GM19023 (cell line): ENCODE results near the gene CCDC71.

Experiments
- ATAC-seq: cut with Tn5 transposase; IDR thresholded peaks from one replicate; pipeline ENCODE4 v1.9.1; 2021; ENCODE audit warnings: mild to moderate bottlenecking, moderate library complexity; ENCODE audit not compliant: unreplicated experiment

CCDC71 gene

GRCh38 chr3:49170744-49171118 is 4.6 kb upstream of the CCDC71 start:
- no peak for ATAC-seq

- no peak for ATAC-seq
These were observed 823 bp upstream of the CCDC71 start for GRCh38 chr3:49166752-49167556.

DNA sequence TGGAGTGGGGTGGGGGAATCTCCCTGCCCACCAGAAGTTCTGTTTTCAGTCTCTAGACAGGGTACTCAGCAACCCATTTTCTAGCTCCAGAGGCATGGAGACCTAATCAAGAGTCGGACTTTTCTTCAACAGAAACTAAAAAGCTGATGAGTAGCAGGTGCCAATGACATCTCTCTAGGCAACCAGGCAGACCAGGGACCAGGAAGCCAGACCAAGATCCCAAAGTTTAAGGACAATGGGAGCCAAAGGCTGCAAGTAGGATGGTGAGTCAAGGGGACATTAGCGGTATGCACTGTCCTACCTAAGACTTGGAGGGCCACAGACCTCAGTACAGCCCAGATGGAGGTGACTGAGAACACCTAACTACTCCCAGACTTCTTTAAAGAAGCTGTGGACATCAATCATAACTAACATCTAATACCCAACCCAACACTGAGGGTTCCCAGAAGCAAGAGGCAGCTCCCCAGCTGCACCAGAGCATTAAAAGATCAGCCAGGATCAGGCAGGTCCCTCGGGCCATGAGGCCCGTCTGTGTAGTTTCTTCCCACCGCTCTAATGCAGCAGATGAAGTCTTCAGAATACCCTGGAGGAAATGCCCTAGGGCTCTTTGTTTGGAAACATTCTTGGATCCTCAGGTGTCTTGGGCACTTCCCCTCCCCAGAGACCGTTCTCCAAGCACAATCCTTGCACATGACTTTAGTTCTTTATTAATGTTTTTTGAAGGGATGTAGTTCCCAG is 979 bp downstream of the CCDC71 start:
- no peak for ATAC-seq

DNA sequence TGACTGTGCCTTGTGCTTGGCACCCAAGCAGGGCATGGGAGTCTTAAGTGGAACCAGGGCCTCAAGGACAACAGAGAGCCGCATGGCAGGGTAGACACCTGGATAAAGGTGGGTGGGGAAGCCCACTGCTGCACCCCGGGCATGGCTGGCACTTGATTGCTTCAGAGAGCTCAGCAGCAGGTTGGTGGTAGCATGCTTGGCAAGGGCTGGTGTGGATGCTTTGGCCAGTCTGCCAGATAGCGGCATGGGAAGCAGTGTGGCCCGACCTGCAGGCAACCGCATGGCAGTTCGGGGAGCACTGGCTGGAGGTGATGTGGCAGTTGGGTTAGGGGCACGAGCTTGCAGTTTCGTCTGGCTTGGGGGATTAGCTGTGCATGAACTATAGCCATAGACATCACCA is 2.5 kb downstream of the CCDC71 start:
- ATAC-seq = no peak

DNA sequence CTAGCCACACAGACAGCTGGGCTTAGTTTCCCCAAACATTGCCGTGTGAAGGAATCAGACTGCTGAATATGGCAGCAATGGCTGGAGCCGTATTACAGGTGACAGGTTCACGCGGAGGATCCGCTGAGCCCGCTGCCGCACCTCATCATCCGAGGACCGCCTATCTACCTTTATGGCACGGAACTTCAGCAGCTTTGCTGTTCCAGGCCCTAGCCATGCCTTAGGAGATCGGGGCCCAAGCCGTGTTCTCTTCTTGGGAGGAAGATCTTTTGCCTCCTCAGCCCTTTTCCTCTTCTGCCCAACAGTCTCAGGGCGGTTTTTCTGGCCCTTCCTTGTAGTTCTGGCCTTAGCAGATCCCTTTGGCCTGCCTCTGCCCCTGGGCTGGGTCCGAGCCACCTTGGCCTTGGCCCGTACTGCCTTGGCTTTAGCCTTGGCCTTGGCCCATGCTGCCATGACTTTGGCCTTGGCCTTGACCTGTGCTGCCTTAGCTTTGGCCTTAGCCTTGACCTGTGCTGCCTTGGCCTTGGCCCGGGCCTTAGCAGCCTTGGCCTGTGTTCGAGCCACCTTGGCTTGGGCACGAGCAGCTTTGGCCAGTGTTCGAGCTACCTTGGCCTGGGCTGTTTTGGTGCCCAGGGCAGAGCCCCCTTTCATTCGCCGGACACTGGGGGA is 3.2 kb downstream of the CCDC71 start:
- ATAC-seq = no peak

DNA sequence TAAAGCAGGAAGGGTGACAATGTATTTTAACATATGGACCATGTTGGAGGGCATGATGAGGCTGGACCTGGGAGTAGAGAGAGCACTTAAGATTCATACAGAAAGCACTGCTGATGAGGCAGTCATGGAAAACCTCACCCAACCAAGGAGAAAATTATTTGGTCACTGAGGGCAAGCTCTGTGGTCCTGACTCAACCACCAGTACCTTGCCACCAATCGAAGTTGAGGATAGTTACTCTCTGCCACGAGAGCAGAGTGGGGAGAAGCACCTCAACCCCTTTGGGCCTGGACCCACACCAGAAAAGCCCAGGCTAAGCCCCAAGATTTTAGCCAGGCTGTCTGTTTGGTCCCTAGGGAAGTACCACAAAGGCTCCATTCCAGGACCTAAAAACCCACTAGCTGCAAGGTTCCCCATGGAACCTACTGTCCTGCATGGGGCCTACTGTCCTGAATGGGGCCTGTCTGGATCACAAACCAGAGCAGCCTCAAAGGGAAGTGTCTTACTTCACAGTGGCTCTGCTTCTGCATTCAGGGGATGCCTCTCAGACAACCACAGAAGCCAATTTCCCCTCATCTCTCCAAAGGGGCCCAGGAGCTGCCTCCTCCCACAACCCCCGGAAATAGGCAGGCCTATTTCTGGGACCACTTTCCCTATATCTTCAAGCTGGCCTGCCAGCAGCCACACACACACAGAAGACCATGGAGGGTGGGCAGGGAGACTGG is 4.2 kb downstream of the CCDC71 start:
- ATAC-seq = no peak

DNA sequence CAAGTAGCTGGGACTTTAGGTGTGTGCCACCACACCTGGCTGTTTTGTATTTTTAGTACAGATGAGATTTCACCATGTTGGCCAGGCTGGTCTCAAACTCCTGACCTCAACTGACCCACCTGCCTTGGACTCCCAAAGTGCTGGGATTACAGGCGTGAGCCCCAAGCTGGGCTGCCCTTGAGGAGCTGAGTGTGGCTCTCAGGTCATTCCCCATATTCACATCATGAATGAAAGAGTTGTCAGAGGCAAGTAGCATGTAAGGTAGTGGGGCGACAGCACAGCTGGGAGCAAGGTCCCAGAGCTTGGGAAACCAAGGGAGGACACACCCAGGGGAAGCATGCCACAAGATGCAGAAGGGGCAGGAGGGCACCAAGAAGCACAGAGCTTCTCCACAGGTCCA is 4.9 kb downstream of the CCDC71 start:
- no peak for ATAC-seq

GRCh38 chr3:49158792-49159191 is 7.3 kb downstream of the CCDC71 start:
- ATAC-seq = no peak

DNA sequence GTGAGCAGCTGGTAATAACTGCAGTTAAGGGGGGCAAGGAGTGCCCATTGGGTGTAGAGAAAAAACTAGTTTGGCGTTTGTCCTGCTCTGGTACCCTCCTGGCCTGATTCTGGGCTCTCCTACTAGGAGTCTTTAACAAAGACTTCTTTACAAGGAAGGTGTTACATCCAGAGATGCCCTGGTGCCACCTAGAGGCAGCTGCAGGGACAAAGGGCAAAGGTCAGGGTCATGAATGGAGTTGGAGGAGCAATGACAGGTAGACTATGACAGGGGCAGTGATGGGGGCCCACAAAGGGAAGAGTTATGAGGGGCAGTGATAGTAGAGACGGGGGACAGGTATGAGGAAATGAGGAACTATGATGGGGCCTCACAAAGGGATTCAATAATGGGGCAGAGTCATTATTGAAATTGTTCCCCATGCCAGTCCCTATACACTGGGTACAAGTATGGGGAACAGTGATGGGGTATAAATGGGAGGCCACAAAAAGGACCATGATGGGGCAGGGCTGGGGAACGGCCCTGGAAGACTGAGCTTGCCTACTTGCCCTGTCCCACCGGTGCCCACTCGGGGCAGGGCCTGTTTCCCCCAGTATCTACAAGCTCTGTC is 7.9 kb downstream of the CCDC71 start:
- no peak for ATAC-seq

DNA sequence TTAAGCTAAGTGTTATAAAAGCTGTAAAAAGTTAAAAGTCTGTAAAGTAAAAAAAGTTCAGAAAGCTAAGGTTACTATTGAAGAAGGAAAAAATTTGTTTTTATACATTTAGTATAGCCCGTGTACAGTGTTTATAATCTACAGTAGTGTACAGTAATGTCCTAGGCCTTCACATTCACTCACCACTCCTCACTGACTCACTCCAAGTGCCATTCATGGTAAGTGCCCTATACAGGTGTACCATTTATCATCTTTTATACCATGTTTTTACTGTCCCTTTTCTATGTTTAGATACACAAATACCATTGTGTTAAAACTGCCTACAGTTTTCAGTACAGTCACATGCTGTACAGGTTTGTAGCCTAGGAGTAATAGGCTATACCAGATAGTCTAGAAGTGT is 8.8 kb downstream of the CCDC71 start:
- ATAC-seq = no peak

DNA sequence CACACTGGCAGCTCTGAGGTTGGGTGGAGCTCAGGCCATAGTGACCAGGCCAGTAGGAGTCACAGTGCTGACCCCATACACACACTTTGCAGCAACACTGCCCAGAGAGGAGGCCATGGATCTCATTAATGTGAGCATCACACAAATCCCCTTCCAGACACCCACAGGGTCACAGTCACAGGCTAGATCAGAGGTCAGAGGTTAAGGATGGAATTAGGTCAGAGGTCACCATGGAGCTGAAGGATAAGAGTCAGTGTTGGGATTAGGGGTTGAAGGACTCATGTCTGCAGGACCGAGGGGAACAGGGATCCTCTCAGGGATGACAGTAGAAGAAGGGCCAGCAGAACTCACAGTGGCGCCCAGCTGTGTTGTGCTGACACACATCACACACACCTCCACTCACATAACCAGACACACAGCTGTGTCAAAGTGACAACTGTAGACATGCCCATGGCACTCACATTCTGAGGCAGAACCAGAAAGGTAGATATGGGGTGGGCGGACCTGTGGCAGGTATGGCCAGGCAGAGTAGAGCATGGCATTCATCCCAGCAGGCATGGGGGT is 12.7 kb downstream of the CCDC71 start:
- ATAC-seq = no peak

DNA sequence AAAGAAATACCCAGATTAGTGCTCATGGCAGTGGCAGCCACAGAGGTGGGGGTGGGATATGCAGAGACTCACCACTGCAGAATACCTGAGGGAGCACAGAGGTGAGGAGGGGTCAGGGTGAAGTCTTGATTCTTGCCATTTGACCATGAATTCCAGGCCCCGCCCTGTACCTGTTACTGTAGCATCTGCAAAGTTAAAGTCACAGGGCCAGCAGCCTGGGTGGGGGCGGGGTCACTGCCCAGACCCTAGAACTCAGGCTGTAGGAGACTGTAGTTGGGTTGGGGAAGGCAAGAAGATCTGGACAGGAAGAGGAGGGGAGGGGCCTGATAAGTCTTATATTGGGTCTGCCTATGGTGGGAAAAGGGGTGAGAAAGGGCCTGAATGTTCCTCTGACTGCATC is 14.5 kb downstream of the CCDC71 start:
- ATAC-seq = no peak

GRCh38 chr3:49148159-49148558 is 18.0 kb downstream of the CCDC71 start:
- ATAC-seq = no peak

DNA sequence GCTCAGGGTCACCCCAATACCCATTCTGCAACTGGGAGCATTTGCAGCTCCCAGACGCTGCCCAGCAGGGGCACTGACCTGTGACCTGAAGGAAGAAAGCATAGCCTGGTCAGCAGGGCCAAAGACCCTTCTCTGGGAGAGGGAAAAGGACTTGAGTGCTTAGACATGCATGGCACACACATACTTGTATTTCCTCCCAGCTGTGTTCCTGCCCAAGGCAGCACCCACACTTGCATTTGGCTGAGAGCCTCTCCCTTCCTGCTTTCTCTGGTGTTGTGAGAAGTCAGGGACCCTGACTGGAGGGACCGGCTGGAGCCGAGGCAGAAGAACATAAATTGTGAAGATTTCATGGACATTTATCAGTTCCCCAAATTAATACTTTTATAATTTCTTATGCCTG is 26.1 kb downstream of the CCDC71 start:
- ATAC-seq = no peak

DNA sequence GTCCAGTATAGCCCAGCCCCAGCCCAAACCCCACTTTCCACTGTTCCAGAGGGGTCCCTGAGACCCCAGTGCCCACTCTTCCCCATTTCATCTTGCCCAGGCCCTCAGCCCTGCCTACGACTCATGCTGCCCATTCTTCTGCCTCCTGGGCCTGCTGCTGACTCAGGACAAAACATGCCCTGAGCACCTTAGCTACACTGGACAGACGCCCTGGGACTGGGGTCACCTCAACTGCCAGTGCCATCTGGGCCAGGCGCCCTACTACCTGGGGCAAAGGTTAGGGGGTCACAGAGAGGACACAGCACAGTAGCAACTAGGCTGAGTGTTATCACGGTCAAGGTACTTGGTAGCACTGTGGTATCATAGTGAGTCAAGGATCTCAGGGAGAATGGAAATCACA is 30.6 kb downstream of the CCDC71 start:
- ATAC-seq = no peak

DNA sequence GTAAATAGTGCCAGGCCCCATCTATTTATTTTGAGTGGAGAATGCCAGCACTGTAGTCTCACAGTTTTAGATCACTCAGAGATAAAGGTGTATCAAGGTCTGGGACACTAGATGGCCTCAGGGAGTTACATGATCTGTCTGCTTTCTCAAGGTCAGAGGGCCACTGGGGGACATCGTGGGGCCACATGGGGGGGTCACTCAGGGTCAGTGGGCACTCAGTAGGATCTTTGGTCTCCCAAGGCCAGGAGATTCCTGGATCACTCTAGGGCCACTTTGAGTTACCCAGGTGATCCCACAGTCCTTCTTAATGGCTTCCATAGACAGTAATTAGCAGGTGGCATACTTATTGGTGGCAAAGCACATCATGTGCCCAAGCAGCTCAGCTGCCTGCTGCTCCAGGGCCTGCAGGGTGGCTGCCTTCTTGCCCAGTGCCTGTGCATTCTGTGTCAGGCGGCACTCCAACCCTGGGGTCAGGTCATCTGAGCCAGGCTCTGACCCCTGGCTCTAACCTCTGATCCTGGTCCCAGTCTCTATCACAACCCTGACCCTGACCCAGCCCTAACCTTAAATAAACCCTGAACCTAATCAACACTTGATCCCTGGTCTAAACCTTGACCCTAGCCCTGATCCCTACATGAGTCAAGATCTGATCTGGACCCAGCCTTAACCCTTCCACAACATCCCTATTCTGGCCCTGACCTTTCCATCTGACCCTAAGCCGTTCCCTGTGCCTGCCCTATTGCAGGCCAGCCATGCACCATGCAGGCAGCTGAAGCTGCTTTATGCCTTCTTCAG is 31.5 kb downstream of the CCDC71 start:
- no peak for ATAC-seq

DNA sequence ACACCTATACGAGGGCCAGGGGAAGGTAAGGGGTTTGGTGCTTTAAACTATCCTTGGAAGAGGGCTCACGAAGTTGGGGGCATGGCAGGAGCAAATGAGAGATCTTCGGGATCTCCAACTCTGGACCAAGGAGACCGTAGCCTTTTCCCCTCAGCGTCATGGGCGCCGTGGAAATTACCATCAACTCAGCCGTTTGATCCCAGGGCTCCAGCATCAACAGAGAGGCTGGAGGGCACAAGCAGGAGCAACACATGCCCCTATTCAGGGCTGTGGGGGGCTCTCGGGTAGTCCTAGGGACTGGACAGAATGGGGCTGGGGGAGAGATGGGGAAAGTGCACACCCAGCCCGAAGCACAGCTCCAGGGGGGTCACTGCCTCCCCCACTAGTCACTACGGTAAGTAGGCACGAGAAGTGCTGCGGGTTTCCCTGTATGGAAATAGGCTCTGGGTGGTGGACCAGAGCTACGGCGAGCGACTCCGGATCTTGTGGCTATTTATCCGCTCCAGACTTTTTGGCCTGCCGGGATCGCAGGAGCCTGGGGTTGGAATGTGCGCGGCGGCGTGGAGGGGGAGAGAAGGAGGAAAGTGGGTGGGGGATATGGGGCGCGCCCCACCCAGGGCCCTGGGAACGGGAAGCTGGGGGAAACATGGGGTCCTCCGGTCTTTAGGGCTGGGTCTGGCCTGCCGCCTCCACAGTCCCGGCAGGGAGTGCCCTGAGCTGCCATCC is 32.7 kb downstream of the CCDC71 start:
- no peak for ATAC-seq

DNA sequence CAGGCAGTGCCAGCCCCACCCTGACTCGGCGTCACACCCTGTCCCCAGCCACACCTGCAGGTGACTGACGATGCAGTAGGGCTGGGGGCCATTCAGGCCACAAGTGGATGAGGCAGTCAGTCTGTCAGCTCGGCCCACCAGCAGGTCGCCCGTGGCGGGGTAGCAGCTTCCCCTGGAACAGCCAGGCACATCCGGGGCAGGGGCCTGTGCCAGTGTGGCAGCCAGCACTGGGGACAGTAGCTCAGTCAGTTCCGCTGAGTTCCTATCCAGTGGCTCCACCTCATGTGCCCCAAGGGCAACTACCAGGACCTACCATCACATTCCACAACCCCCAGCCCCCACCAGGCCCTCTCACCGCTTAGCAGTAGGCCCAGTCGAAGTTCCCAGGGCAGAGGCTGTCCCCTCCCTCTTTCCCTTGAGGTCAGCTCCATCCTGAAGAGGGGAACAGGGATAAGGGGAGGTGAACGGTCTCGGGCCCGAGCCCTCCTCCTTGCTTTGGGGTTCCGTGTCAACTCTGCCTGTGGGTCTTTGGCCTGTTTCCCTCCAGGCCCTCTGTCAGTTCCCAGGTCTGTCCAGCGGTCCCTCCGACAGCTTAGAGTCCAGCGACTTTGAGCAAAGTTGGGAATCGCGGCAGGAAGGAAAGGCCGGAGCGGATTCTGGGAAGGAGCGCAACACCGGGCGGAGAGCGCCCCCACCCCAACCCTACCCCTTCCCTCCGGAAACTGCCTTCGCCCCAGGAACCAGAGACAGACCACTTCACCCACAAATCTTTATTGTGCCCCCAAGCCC is 33.5 kb downstream of the CCDC71 start, which contains the start of gene LAMB2:
Gene LAMB2 (minus strand): TSS at position 614 of the 789 bp plus-strand sequence. CDS start 183 bp downstream, at position 431.
- ATAC-seq = no peak
